Natural killer cell (primary cell): ENCODE measurements around the gene PRICKLE2. TPM values are rescaled to one million over a fixed set of nuclear protein-coding genes. Genes with fewer than 3 reads are reported as not detected.

Experiments used
- ATAC-seq, 3 donors: fragments of 150-1000 bp in 2 of 3; fragments of 200-7000 bp in 1 of 3; cut with Tn5 transposase; 1 replicate in 1 of 3; 2 replicates in 2 of 3; pipeline ENCODE4 v1.10.0; 2021; ENCODE audit warnings: mild to moderate bottlenecking in 2 of 3, moderate library complexity in 2 of 3
- DNase-seq, 2 donors: peaks; one replicate each; pipeline versions ENCODE4 v3.0.0 to v3.0.0-alpha.2; 2013 to 2021; ENCODE audit warnings: mixed read lengths in 1 of 2
- H3K27ac ChIP-seq: one replicate; pipeline ENCODE4 v1.5.1; 2013; ENCODE audit warnings: mild to moderate bottlenecking, low read length
- H3K27me3 ChIP-seq: one replicate; pipeline ENCODE4 v1.6.1; 2013; ENCODE audit warnings: low read length; ENCODE audit not compliant: control insufficient read depth, insufficient read depth
- H3K36me3 ChIP-seq: one replicate; pipeline ENCODE4 v1.6.1; 2013; ENCODE audit warnings: low read length; ENCODE audit not compliant: control insufficient read depth, insufficient read depth
- H3K4me1 ChIP-seq: one replicate; pipeline ENCODE4 v1.6.1; 2013; ENCODE audit warnings: low read length; ENCODE audit not compliant: control insufficient read depth, insufficient read depth
- H3K4me3 ChIP-seq: one replicate; pipeline ENCODE4 v1.5.1; 2013; ENCODE audit warnings: low read length
- H3K9me3 ChIP-seq: one replicate; pipeline ENCODE4 v1.6.1; 2013; ENCODE audit warnings: low read length; ENCODE audit not compliant: control insufficient read depth, insufficient read depth
- H3K27ac Mint-ChIP-seq, 2 donors: one replicate each; pipeline ENCODE4 v1.8.0; 2022; ENCODE audit warnings: mild to moderate bottlenecking in 2 of 2, mixed read lengths in 2 of 2, moderate library complexity in 1 of 2
- H3K27me3 Mint-ChIP-seq, 2 donors: one replicate each; pipeline ENCODE4 v1.8.0; 2022; ENCODE audit warnings: low read depth in 2 of 2, mixed read lengths in 2 of 2
- H3K36me3 Mint-ChIP-seq: one replicate; pipeline ENCODE4 v1.8.0; 2022; ENCODE audit warnings: mixed read lengths
- H3K4me1 Mint-ChIP-seq, 2 donors: one replicate each; pipeline ENCODE4 v1.8.0; 2022; ENCODE audit warnings: mixed read lengths in 2 of 2
- H3K4me3 Mint-ChIP-seq: one replicate; pipeline ENCODE4 v1.8.0; 2022; ENCODE audit warnings: mild to moderate bottlenecking, moderate library complexity, mixed read lengths
- H3K9me3 Mint-ChIP-seq, 2 donors: one replicate each; pipeline ENCODE4 v1.8.0; 2022; ENCODE audit warnings: mixed read lengths in 2 of 2
- WGBS: methylation state at CpG from one replicate; pipeline ENCODE4 v1.1.7; 2013; ENCODE audit warnings: missing lambda C conversion rate; ENCODE audit not compliant: insufficient coverage; 5-methylcytosine and 5-hydroxymethylcytosine counted together
- intact Hi-C: fragments of 100-400 bp; cut with micrococcal nuclease; formaldehyde crosslinking; loops from one replicate; pipeline ENCODE4 v1.14.2; 2022
- total RNA-seq, 4 donors: library from RNA; stranded (reverse); fragments of 120-200 nt in 1 of 4; gene quantifications; one replicate each; pipeline versions ENCODE4 v1.2.3 to v1.2.4, GENCODE V29; 2013 to 2022
- TF ChIP-seq, protein P1 (sequence below): fragments of 200-600 bp; IDR thresholded peaks from one replicate; pipeline ENCODE4 v1.8.0; 2022; ENCODE audit warnings: antibody characterized with exemption

The PRICKLE2 gene
- total RNA-seq, 3 donors from 2014 or later (not counting 1 experiment from before 2014, with no cell fraction given) = 0.07 to 3.3 (median 1.8) TPM

- DNase-seq = no peak
- Histone ChIP-seq H3K27me3 (no peaks in the 10 kb centered on the region), H3K27ac (no peak overlapping the region), H3K36me3 (no peaks in the 10 kb centered on the region), H3K9me3 (no peaks in the 10 kb centered on the region), H3K4me3 (no peak overlapping the region), H3K4me1 (no peaks in the 10 kb centered on the region)
- H3K36me3 Mint-ChIP-seq = no peaks in the 10 kb centered on the region
- intact Hi-C loops = no loop called here
- no peaks in the 10 kb centered on the region for H3K27me3 Mint-ChIP-seq
- H3K4me3 Mint-ChIP-seq = no peak overlapping the region
- no peaks in the 10 kb centered on the region for H3K4me1 Mint-ChIP-seq
- H3K27ac Mint-ChIP-seq = no peak overlapping the region
- no peak for ATAC-seq
- WGBS = 75% methylated on average over 9 of the region's 9 CpGs
- TF ChIP-seq, protein P1, sequence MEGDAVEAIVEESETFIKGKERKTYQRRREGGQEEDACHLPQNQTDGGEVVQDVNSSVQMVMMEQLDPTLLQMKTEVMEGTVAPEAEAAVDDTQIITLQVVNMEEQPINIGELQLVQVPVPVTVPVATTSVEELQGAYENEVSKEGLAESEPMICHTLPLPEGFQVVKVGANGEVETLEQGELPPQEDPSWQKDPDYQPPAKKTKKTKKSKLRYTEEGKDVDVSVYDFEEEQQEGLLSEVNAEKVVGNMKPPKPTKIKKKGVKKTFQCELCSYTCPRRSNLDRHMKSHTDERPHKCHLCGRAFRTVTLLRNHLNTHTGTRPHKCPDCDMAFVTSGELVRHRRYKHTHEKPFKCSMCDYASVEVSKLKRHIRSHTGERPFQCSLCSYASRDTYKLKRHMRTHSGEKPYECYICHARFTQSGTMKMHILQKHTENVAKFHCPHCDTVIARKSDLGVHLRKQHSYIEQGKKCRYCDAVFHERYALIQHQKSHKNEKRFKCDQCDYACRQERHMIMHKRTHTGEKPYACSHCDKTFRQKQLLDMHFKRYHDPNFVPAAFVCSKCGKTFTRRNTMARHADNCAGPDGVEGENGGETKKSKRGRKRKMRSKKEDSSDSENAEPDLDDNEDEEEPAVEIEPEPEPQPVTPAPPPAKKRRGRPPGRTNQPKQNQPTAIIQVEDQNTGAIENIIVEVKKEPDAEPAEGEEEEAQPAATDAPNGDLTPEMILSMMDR = no peak
- no peaks in the 10 kb centered on the region for H3K9me3 Mint-ChIP-seq
These were observed 72.4 kb downstream of the PRICKLE2 start for GRCh38 chr3:64152676-64153466.

DNA sequence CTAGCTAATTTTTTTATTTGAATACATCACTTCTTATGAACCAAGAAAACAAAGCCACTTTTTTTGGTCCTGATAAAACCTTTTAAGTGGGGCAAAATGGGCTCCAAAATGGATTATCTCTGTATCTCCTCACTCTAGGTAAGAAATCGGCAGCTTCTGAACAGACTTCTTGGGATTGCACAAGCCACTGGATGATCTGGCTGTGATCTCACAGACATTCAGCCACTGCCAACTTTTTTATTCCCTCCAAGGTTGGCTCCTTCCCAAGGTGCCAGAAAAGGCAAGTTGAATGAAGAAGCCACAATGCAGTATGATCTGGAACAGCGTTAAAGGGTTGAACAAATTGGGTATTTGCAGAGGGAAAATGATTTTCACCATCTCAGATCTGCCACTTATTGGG, 73.2 kb downstream of the PRICKLE2 start:
- Mint-ChIP-seq H3K9me3 (no peaks in the 10 kb centered on the region), H3K27ac (no peak overlapping the region), H3K4me3 (no peak overlapping the region), H3K27me3 (no peaks in the 10 kb centered on the region), H3K36me3 (no peaks in the 10 kb centered on the region), H3K4me1 (no peaks in the 10 kb centered on the region)
- no peak overlapping the region for H3K4me3 ChIP-seq
- intact Hi-C loops = no loop called here
- DNase-seq (no peak), ATAC-seq (no peak)
- H3K36me3 ChIP-seq = no peaks in the 10 kb centered on the region
- TF ChIP-seq, protein P1 = no peak
- no peaks in the 10 kb centered on the region for H3K27me3 ChIP-seq
- 78% methylated on average over 2 of the region's 2 CpGs for WGBS
- no peak overlapping the region for H3K27ac ChIP-seq
- H3K9me3 ChIP-seq = no peaks in the 10 kb centered on the region
- H3K4me1 ChIP-seq = no peaks in the 10 kb centered on the region

DNA sequence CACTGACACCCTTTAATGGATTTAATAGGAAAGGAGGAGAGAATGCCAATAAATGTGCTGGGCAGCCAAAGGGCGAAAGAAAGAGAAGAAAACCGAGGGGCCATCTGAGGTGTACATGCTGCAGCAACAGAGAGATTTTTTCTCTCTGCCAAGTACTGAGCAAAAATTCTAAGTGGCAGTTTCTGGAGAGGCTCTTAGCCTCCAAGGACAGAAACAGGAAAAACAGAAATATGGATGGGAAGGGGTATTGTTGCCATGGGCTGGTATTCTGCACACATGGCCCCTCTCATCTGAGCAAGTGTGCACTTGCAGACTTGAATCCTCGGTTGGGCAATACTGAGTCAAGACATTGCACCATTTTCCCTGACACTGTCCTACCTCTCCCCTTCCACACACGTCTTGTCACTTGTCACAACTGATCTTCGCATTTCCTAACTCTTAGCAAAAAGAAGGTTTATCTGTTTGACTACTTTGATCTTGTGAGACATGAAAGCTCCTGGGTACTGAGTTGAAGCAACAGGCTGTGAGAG, 73.9 kb downstream of the PRICKLE2 start:
- intact Hi-C loops = no loop called here
- no peaks in the 10 kb centered on the region for H3K27me3 Mint-ChIP-seq
- no peaks in the 10 kb centered on the region for H3K4me1 Mint-ChIP-seq
- no peak overlapping the region for H3K4me3 Mint-ChIP-seq
- H3K36me3 ChIP-seq = no peaks in the 10 kb centered on the region
- H3K36me3 Mint-ChIP-seq = no peaks in the 10 kb centered on the region
- H3K4me1 ChIP-seq = no peaks in the 10 kb centered on the region
- H3K27ac Mint-ChIP-seq = no peak overlapping the region
- TF ChIP-seq, protein P1 = no peak
- DNase-seq (no peak), ATAC-seq (no peak)
- 85% methylated on average over 5 of the region's 5 CpGs for WGBS
- peaks cover 0 to 2% of the 10 kb centered on the region in 2 donors for H3K9me3 Mint-ChIP-seq
- H3K27ac ChIP-seq = no peak overlapping the region
- no peaks in the 10 kb centered on the region for H3K9me3 ChIP-seq
- no peak overlapping the region for H3K4me3 ChIP-seq
- no peaks in the 10 kb centered on the region for H3K27me3 ChIP-seq
